ENCODE measurements around the gene EPB41L4B.

EPB41L4B gene

DNA sequence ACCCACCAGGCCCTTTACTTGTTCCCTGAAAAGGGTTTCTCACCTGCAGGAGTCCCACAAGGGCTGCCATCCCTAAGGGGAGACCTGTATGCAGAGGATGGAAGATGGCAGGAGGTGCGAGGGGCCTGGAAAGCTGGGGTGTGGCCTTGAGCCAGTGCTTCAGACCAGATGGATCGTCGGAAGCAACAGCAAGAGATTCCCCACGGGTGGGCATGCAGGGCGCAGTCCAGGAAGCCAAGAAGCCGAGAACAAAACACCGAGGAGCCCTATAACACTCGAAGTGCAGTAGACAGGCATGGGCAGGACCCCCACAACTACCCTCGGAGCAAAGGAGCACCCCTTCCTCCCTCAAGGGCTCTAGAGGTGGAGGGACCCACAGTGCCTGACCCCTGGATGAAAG is 129.1 kb downstream of the EPB41L4B start:
- no peak for DNase-seq

DNA sequence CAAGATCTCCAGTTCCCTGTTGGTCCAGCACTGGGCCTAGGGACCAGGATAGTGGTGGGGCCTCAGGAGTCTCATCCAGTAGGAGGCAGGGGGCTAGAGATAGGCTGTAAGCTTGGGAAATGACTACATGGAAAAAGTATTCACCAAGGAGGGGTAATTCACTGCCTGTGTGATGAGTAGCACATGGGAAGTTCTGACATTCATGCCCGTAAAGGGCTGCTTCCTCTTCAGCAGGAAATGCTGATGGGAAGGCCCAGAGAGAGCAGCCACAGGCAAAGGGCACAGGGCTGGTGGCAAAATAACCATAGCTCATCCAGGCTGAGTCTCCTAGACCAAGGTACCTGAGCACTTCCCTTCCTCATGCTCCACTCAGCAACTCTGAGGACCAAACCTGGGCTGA is 130.7 kb downstream of the EPB41L4B start:
- DNase-seq = no peak

DNA sequence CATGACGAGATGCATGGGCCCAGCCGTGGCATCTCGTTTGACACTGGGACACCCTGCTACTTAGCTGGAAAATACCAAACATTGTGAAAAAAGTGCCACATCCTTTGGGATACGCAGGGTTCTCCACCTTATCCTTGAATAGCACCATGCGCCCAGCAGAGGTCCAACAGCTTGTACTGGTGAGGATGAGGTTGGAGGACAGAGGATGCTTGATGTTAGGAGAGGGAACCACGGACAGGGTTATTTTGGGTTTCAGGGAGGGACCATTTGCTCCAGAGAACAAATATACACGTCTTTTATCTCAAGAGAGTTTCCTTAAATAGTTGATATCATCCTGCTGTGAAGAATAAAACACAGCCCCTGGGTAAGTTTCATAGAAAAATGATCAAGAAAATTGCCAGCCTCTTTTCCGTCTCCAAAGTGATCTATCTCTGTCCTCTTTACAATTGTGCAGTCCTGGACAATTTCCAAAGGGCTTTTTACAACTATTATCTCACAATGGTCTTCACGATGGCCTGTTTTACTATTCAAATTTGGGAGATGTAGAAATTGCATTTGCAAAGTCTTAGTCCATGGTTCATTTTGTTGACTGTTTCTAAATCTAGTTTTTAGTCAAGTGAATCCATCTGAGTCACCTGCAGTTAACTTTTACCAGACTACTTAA is 133.9 kb downstream of the EPB41L4B start:
- DNase-seq = no peak

DNA sequence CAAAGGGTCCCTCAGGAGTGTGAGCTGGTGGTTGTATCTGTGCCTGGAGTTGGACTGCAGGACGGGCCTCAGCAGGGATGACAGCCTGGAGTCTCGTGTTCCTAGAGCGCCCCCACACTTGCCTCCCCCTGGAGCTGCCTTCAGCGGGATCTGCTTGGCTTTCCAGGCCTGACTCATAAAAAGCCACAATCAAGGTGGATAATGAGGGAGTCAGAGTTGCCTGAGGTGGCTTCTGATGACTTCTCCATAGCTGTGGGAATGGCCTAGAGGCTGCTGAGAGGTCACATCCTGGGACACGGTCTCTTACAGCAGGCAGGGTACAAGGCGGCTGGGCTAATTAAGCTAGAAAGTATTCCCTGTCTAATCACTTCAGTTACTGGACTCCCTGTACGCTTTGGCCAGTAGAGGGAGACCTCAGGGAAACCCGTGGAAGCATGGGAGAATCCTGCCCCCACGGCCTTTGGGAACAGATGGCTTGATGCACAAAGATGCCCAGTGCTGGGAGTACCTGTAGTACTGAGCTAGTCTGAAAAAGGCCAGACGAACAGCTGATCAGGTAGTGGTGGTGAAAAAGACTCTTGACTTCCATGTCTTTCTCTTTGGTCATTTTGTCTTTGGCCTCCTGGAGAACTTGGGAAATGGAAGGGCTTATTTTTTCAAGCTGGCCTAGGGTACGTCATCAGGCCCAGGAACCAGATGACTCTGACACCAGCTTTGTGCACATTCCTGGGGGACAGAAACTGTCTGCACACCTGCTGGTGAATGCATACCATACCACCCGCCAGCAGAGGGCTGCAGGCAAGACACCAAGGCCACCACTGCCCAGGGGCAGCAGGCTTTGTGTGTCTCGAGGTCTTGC is 137.7 kb downstream of the EPB41L4B start:
- no peak for DNase-seq

DNA sequence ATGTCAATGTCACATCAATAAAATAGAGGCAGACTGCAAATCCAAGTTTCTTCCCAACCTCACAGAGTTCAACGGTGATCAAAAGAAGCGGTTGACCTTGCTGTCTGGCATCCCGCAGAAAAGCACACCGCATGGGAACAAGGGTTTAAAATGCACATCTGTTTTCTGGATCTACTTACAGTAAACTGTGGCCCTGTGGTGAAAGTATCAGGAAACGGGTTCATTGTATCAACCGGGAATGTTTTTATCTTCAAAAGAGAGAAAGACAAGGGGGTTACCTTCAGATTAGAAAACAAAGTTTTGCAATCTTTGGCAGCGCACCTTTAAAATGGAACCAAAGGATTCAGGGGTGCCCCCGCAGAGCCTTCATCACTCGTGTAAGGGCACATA is 138.3 kb downstream of the EPB41L4B start:
- no peak for DNase-seq

DNA sequence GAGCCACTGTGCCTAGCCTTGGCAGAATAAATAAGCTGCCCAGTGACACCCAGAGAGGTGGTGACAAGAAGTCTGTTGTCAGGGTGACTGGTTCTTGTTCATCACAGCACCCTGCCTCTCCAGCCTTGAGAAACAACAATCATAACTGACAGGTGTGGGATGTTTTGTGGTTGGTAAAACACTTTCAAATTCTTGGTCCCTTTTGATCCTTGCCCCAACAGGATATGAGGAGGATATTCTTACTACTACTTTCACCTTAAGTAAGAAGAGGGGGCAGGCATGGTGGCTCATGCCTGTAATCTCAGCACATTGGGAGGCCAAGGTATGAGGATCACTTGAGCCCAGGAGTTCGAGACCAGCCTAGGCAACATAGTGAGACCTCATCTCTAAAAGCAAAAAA is 139.6 kb downstream of the EPB41L4B start:
- DNase-seq = no peak

DNA sequence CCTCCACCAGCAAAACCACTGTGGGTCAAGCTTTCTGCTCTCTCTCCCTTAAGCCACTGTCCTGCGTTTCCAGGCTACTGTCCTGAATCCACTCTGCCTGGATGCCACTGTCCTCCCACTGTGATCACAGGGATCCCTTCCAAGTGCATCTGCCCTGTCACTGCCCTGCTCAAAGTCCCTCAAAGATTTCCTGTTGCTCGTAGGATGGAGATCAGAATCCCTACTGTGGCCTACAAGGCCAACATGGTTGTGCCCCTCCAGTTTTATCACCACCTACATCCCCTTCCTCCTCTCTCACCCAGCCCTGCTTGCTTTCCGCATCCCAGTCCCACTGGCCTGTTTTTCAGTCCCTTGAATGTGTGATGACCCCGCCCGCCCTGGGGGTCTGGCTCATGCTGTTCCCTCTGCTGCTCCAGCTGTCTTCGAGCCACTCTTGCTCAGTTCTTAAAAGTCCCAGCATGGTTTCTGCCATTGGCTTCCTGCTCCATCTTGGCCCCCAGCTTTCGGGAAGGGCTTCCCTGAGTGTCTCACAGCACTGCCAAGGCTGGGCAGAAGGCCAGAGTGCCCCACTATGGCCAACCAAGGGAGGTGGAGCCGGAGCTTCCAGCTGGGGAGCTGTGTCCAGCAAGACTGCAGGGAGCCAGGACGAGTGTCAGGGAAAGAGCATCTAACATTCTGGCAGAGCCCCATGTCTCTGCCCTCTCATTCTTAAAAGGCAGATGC is 140.9 kb downstream of the EPB41L4B start:
- DNase-seq = no peak

DNA sequence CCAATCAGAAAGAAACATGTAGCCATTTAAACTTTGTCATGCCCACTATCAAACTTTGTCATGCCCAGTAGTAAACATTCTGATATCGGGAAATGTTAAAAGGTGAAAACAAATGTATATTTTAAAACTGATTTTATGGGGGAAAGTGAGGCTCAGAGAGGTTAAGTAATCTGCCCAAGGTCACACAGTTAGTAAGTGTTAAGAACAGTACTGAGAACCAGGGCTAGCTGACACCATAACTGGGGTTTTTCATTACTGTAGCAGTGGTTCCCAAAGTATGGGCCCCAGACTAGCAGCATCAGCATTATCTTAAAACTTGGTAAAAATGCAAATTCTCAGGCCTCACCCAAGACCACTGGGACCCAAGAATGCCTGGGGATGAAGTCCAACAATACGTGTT is 143.9 kb downstream of the EPB41L4B start:
- DNase-seq = no peak

DNA sequence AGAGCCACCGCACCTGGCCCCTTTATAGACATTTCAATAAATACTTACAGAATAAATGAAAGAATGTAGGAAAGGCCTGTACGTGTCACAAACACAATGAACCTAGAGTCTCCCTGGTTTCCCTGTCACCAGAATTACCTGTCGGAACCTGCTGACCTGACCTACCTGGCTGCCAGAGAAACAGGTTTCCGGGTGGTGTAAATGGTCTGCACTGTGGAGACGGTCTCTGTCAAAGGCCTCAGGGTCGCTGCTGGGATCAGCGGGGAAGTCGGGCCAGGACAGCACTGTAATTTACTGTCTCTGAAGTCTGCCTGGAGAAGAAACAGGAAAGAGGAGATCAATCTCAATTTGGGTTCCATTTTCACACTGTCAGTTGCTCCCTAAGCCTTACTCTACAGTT is 144.5 kb downstream of the EPB41L4B start:
- DNase-seq = no peak

DNA sequence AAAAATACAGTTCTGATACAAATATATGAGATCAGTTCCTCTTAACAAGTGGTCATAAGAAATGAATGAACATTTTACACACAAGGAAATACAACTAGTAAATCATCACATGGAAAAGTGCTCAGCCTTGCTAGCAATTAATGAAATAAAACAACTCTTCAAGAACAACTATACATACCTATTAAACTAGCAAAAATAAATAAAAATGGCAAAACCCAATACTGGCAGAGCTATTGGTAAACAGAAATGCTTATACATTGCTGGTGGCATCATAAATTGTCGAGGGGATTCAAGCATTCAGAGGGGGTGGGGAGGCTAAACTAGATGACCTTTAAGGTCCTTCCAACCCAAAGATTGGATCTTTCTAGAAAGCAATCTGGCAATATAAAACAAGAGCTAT is 147.9 kb downstream of the EPB41L4B start:
- DNase-seq = no peak

DNA sequence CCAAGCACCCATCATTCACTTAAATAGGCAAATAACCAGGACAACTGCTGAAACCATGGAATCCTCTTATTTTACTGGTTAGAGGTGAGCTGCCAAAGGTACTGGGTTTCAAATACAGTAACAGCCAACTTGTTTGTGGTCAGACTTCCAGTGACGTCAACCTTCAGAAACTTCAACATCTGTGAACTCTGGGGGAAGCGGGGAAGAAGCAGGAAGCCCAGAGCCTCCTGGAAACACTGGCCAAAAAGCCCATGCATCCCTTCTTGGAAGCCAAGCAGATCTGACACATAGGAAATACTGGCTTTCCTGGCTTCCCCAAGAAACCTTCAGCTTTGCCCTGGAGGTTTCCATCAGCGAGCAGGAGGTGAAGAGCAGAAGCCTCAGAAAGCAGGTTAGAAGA is 148.9 kb downstream of the EPB41L4B start:
- DNase-seq = no peak

DNA sequence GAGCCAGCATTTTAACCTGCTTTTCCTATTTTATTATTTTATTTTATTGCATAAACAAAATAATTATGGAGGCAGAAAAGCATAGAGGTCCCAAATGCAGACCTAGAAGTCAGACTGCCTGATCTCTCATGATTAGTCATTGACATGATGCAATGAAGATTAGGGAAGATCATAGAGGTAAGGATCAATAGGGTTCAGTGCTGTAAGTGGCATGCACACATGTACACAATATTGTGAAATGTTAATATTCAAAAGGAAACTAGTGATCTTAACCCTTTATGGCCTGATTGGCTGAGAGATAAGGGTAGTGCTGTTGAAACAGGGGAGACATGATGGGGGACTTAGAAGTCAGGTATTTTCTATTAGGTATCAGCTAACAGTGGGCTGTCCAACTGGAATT is 152.7 kb downstream of the EPB41L4B start:
- DNase-seq = no peak

DNA sequence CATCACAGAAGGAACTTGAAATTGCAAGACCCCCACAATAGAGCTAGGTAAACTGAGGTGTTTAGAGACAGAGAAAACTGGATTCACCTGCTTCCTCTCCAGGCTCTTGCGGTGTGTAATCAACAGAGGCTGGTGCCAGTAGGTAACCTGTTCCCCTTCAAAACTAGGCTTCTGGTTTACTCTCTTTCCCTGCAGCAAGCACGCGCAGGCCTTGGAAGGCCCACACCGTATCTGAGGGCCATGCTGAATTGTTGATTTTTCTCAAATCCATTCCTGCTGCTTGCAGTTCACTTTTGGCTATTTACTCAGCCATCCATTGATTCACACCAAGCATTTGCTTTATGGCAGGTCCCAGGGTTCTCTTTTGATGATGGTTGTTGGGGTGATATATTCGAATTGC is 153.1 kb downstream of the EPB41L4B start:
- no peak for DNase-seq

DNA sequence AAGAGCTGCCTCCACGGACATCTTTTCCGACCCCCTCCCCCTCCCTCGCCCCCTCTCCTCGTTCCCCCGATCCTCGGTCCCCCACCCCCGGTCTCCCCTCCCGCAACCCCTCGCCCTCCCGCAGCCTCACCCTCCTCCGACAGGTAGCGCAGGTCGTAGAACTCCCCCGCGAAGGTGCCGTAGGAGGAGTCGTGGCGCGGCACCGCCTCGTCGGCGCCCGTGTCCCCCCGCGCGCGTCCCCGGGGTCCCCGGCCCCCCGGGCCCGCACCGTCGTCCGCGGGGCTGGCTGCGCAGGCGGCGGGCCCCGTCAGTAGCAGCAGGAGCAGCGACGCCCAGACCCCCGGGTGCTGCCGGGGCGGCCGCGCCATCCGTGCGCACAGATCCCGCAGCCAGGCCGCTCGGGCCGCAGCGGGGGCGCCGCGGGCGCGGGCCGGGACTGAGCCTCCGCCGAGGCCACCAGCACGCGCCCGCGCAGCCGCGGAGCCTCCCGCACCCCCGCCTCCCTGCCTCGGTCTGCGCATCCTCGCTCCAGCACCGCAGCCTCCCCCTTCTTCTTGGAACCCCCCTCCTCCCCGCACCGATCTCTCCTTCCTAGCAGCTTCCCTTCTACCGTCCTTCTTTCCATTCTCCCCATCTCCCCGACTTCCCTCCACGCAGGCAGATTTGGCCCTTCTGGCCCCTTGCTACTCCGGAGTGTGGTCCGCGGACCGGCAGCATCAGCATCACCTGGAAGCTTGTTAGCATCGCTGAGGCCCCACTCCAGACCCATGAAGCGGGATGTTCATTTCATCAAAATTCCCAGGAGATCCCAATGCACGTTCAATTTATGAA is 153.9 kb downstream of the EPB41L4B start, which contains the start of gene FRRS1L:
FRRS1L (minus strand) TSS at position 479 of the 831 bp plus-strand sequence; CDS start at position 368, 111 bp downstream.
- DNase-seq = no peak

DNA sequence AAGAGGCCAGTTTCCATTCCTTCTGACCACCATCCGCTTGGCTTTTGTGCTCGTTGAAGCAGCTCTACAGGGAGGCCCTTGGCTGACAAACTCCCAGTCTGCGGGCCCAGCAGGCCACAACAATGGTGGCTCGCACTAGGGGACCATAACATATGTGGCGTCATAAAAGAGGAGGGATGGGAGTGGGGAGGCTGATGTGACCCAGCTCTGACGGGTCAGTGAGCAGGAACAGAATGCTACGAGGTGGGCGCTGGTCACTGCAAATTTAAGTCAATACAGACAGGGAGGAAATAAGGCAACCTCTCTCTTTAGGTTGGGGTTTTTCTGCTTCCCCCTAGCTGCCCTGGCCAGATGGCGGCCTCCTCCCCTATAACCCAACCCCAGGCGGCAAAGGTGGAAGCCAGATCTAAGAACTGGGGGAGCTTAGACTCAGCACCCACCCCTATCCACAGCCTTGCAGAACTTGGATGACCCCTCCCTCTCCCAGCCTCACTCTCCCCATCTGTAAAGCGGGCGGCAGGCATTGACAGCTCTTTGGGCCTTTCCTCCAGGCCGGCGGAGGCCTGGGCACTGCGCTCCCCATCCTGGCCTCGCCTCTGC is 154.6 kb downstream of the EPB41L4B start:
- DNase-seq = no peak

DNA sequence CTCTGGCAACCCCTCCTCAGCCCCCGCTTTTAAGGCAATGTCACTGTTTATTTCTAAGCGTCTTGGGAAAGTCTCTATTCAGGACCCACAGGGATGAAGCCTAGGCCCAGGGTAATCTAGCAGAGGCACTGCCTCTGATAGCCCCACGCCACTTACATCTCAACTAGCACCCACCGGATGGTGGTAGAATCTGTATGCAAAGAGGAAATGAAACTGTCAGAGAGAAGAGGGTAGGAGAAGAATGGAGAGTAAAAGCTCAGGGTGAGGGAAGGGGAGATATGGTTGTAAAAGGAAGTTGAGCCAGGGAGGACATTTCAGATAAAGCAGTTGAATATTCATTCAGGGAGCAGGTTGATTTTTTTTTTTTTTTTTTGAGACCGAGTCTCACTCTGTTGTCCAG is 156.8 kb downstream of the EPB41L4B start:
- no peak for DNase-seq

DNA sequence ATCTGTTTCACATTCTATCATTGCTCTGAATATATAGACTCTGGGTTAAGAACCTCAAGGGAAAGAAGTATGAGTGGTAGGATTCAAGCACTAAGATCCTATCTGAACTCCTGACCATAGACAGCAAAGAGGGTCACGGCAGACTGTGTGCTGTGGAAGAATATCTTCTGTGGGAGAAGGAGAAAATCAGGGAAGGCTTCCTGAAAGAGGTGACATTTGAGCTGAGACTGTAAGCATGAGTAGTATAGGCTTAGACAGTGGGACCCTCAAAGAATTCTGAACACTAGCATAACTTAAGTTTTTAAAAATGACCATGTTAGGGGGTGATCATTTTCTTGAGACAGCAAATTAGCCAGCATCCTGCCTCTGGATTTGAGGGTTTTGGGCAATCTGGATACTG is 157.7 kb downstream of the EPB41L4B start:
- no peak for DNase-seq

DNA sequence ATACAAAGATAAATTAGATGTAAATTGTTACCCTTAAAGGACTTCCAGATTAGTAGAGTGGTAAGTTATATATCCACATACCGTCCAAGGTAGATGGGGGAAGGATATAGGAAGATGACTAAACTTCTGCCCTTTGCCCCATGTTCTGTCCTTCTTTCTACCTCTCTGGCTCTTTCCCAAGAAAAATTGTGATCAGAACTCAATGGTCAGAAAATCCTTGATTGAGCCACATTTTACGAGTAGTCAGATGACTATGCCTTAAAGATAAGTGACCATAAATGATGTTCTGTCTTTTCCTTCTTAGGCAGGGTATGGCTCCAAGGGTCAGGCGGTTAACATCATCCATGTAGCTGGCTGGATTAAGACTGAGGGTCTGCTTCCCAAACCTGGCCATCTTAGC is 158.2 kb downstream of the EPB41L4B start:
- DNase-seq = no peak

DNA sequence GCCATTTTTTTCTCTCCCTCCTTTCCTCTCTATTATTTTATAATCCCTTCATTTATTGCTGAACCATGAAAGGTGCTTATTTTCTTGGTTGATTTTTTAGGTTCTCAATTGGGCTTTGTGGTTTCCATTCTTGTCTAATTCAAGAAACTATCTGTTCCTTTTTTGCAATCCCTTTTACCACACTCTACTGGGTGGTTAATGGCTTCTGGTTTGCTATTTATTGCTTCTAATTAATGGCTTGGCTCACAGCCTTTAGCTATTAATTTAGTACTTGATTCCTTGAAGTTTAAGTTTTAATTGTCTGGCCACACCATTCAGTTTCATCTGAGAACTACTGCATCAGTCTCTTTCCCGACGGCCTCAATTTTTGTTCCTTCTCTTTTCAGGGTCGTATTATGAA is 159.4 kb downstream of the EPB41L4B start:
- DNase-seq = no peak

DNA sequence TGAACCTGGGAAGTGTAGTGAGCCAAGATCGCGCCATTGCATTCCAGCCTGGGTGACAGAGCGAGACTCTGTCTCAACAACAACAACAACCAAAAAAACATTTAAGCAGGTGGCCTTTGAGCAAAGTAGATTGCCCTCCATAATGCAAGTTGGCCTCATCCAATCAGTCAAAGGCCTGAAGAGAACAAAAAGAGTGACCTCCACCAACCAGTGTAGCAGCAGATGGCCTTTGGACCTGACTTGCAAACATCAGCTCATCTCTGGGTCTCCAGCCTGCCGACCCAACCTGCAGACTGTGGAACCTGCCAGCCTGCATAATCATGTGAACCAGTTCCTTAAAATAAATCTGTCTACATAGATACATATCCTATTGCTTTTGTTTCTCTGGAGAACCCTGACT is 161.3 kb downstream of the EPB41L4B start:
- no peak for DNase-seq

DNA sequence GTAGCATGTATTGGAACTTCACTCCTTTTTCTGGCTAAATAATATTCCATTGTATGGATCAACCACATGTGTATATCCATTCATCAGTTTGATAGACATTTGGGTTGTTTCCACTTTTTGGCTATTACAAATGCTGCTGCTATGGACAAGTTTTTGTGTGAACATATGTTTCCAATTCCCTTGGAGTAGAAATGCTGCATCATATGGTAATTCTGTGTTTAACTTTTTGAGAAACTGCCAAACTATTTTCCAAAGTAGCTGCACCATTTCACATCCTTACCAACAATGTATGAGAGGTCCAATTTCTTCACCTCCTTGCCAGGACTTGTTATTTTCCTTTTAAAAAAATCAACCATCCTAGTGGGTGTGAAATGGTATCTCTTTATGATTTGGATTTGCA is 162.2 kb downstream of the EPB41L4B start:
- DNase-seq = no peak

DNA sequence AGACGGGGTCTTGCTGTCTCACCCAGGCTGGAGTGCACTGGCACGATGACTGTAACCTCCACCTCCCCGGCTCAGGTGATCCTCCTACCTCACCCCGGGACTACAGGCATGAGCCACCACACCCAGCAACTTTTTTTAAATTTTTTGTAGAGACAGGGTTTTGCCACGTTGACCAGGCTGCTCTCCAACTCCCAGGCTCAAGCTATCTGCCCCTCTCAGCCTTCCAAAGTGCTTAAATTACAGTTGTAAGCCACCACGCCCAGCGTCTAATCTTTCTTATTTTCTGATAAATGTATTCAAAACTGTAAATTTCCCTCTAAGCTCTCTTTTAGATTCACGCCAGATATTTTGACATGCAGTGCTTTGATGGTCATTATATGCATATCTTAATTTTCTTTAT is 164.2 kb downstream of the EPB41L4B start:
- DNase-seq = no peak

Data from activated T-cell treated with anti-CD3 and anti-CD28 coated beads for 4 hours (primary cell).